GM12874 (cell line): ENCODE data around the gene PLEKHG4B.

Experiments used
- CTCF ChIP-seq: IDR thresholded peaks from 2 replicates; pipeline ENCODE4 v1.5.1; 2011; ENCODE audit warnings: low read depth, mild to moderate bottlenecking, control low read depth, low read length, moderate library complexity; ENCODE audit not compliant: insufficient read depth

Gene PLEKHG4B

GRCh38 chr5:96976-97660, 5.2 kb downstream of the PLEKHG4B start:
- TF ChIP-seq CTCF, result no peak

- no peak for TF ChIP-seq CTCF
Observed at GRCh38 chr5:99815-100214, 7.8 kb downstream of the PLEKHG4B start.

- TF ChIP-seq CTCF, result no peak
Observed at GRCh38 chr5:102411-103043, 10.6 kb downstream of the PLEKHG4B start.

- no peak for TF ChIP-seq CTCF
Observed at GRCh38 chr5:104778-105296, 12.9 kb downstream of the PLEKHG4B start.

- no peak for TF ChIP-seq CTCF
Observed at GRCh38 chr5:105504-106070, 13.6 kb downstream of the PLEKHG4B start.

- TF ChIP-seq CTCF, result no peak
Observed at GRCh38 chr5:106587-106986, 14.6 kb downstream of the PLEKHG4B start.

- no peak for TF ChIP-seq CTCF
Observed at GRCh38 chr5:107526-107925, 15.6 kb downstream of the PLEKHG4B start.
